Heart right ventricle (tissue), 16 donors: Measurements from ENCODE around the gene CLEC19A. TPM values are rescaled to one million over a fixed set of nuclear protein-coding genes. Genes with fewer than 3 reads are reported as not detected.

Experiments
- ATAC-seq, 8 donors: fragments of 200-7000 bp; cut with Tn5 transposase; one replicate each; pipeline ENCODE4 v1.9.1; 2020; ENCODE audit warnings: mild to moderate bottlenecking in 8 of 8, moderate library complexity in 8 of 8, moderate number of reproducible peaks in 1 of 8
- DNase-seq, 2 donors: peaks; one replicate each; pipeline ENCODE4 v3.0.0-alpha.2; 2020
- H3K27ac ChIP-seq, 10 donors: fragments of 200-600 bp; sonication (generic) in 2 of 10; one replicate each; pipeline versions ENCODE4 v1.5.0 to v1.8.0; 2020 to 2022; ENCODE audit warnings: mild to moderate bottlenecking in 3 of 10
- H3K27me3 ChIP-seq, 7 donors: fragments of 200-600 bp; one replicate each; pipeline ENCODE4 v1.8.0; 2021 to 2022; ENCODE audit warnings: mild to moderate bottlenecking in 2 of 7
- H3K36me3 ChIP-seq, 9 donors: fragments of 200-600 bp; sonication (generic) in 1 of 9; one replicate each; pipeline versions ENCODE4 v1.5.0 to v1.8.0; 2020 to 2022; ENCODE audit warnings: mild to moderate bottlenecking in 2 of 9
- H3K4me1 ChIP-seq, 9 donors: fragments of 200-600 bp; sonication (generic) in 1 of 9; one replicate each; pipeline versions ENCODE4 v1.5.0 to v1.8.0; 2020 to 2022; ENCODE audit warnings: mild to moderate bottlenecking in 4 of 9
- H3K4me3 ChIP-seq, 10 donors: fragments of 200-600 bp; sonication (generic) in 2 of 10; one replicate each; pipeline versions ENCODE4 v1.5.0 to v1.8.0; 2020 to 2022; ENCODE audit warnings: mild to moderate bottlenecking in 7 of 10, moderate library complexity in 2 of 10
- H3K9me3 ChIP-seq, 11 donors: fragments of 200-600 bp in 10 of 11; sonication (generic) in 2 of 11; one replicate each; pipeline versions ENCODE4 v1.5.0 to v1.8.0; 2013 to 2022; ENCODE audit warnings: mild to moderate bottlenecking in 2 of 11, control low read depth in 1 of 11, moderate library complexity in 1 of 11
- CTCF ChIP-seq, 9 donors: fragments of 200-600 bp; sonication (generic) in 2 of 9; IDR thresholded peaks; one replicate each; pipeline versions ENCODE4 v1.5.0 to v1.8.0; 2021 to 2022; ENCODE audit warnings: antibody characterized with exemption in 9 of 9, mild to moderate bottlenecking in 5 of 9, moderate library complexity in 1 of 9
- WGBS, 2 donors: extraction: QIAGEN DNeasy Blood & Tissue Kit; methylation state at CpG; one replicate each; pipeline ENCODE4 v1.1.7; 2013; ENCODE audit warnings: inconsistent platforms in 1 of 2; 5-methylcytosine and 5-hydroxymethylcytosine counted together
- intact Hi-C, 10 donors: fragments of 100-400 bp; cut with DNase I; formaldehyde crosslinking; loops; one replicate each; pipeline versions ENCODE4 v1.11.1 to v1.14.2; 2022
- polyA plus RNA-seq, 2 donors: library from polyadenylated mRNA; stranded (reverse); fragments of 200-250 nt; gene quantifications; one replicate each; pipeline ENCODE4 v1.2.3, GENCODE V29; 2013
- total RNA-seq, 10 donors: library from RNA; stranded (reverse); fragmentation: NEBNext Ultra II Directional in 3 of 10; extraction: Animal tissue kit (Norgen Biotek cat#: 25700) in 3 of 10; gene quantifications; one replicate each; pipeline versions ENCODE4 v1.2.1 to v1.2.4, GENCODE V29; 2021 to 2023
- donor health status: Arrhythmogenic right ventricular cardiomyopathy.
- donor health status: ischemic (EF 13 %, LVEDD 7.1; RV severe dilation, severe dysfunction).
- donor health status: healthy with polysubstance abuse.
- donor health status: DM: no; HTN: yes; CAD: no.
- donor health status: DM: no; HTN: no; CAD: no.
- donor health status: ischemic (EF 25% LVEDD 6.9; RV normal size, moderate dysfunction).
- donor health status: ischemic (EF 25% LVEDD 5.7; RV mildly dilated, moderate dysfunction).
- donor health status: healthy.
- donor health status: DM: yes; HTN: yes; CAD: no.
- donor health status: Ischemic cardiomyopathy.
- donor health status: ischemic (EF 35%, LVEDD 5.7; RV mildly dilated, moderate dysfunction).
- donor health status: nonischemic (EF 11% LVEDD 7.7; RV severe dilation, severe dysfunction).
- donor health status: DM: yes; HTN: yes; CAD: no.
- donor health status: PGD.
- donor health status: ischemic (EF 29% LVEDD 5.4; RV normal size, mild dysfunction).
- donor health status: nonischemic (EF 23%, LVEDD 6.1; RV moderate dilation, normal function).

Gene CLEC19A
- total and polyA plus RNA-seq, 12 donors: not detected

DNA sequence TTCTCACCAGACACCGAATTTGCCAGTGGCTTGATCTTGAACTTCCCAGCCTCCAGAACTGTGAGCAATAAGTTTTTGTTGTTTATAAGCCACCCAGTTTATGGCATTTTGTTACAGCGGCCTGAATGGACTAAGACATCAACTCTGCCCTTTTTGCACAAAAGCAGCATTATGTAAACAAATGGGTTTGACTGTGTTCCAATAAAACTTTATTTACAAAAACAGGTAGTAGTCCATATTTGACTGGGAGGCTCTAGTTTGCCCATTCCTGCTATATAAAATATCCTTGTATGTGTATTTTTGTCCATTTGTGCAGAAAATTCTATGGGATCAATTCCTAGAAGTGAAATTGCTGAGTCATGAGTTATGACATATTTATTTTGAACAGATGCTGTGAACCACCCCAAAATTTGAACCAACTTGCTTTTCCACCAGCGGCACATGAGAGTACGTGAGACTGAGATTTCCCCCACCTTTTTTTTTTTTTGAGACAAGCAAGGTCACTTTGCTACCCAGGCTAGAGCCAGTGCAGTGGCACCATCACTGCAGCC, 21.3 kb upstream of the CLEC19A start:
- H3K36me3 ChIP-seq: no peaks in the 10 kb centered on the region
- H3K9me3 ChIP-seq: peaks cover 0 to 39% (median 0%) of the 10 kb centered on the region in 11 donors
- no peaks in the 10 kb centered on the region for H3K4me1 ChIP-seq
- DNase-seq (no peak), ATAC-seq (no peak)
- H3K4me3 ChIP-seq: no peak overlapping the region
- 90 to 92% methylated on average over 4 of the region's 4 CpGs for WGBS, 2 donors
- no peak overlapping the region for H3K27ac ChIP-seq
- TF ChIP-seq CTCF (IDR thresholded peaks at IDR 0.05): no peak
- intact Hi-C loops: no loop called here
- H3K27me3 ChIP-seq: no peaks in the 10 kb centered on the region

GRCh38 chr16:19265380-19265930, 20.1 kb upstream of the CLEC19A start:
- Histone ChIP-seq H3K4me1 (no peaks in the 10 kb centered on the region), H3K27me3 (no peaks in the 10 kb centered on the region), H3K4me3 (no peak overlapping the region), H3K27ac (no peak overlapping the region), H3K36me3 (no peaks in the 10 kb centered on the region), H3K9me3 (peaks cover 0 to 40% (median 0%) of the 10 kb centered on the region in 11 donors)
- no peak for TF ChIP-seq CTCF (IDR thresholded peaks at IDR 0.05)
- WGBS, 2 donors: 82% methylated on average over 9 of the region's 9 CpGs
- DNase-seq: no peak
- intact Hi-C loops: no loop called here
- no peak for ATAC-seq

GRCh38 chr16:19266774-19267173, 18.8 kb upstream of the CLEC19A start:
- TF ChIP-seq CTCF (IDR thresholded peaks at IDR 0.05): no peak
- Histone ChIP-seq H3K4me1 (no peaks in the 10 kb centered on the region), H3K9me3 (peaks cover 0 to 40% (median 0%) of the 10 kb centered on the region in 11 donors), H3K27ac (no peak overlapping the region), H3K36me3 (no peaks in the 10 kb centered on the region), H3K4me3 (no peak overlapping the region), H3K27me3 (no peaks in the 10 kb centered on the region)
- DNase-seq (no peak), ATAC-seq (no peak)
- intact Hi-C loops: no loop called here
- WGBS, 2 donors: 93 to 97% methylated on average over 11 of the region's 11 CpGs

DNA sequence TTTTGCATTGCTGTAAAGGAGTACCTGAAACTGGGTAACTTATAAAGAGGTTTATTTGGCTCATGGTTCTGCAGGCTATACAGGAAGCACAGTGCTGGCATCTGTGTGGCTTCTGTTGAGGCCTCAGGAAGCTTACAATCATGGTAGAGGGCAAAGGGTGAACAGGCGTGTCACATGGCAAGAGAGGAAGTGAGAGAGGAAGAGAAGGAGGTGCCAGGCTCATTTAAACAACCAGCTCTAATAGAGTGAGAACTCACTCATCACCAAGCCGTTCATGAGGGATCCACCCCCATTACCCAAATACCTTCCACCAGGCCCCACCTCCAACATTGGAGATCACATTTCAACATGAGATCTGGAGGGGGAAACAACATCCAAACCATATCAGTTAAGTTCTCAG, 16.4 kb upstream of the CLEC19A start:
- no peak for TF ChIP-seq CTCF (IDR thresholded peaks at IDR 0.05)
- Histone ChIP-seq H3K27me3 (no peaks in the 10 kb centered on the region), H3K4me3 (no peak overlapping the region), H3K27ac (no peak overlapping the region), H3K4me1 (no peaks in the 10 kb centered on the region), H3K9me3 (peaks cover 0 to 34% (median 0%) of the 10 kb centered on the region in 11 donors), H3K36me3 (no peaks in the 10 kb centered on the region)
- DNase-seq (no peak), ATAC-seq (no peak)
- 72 to 74% methylated on average over 2 of the region's 2 CpGs for WGBS, 2 donors
- intact Hi-C loops: no loop called here
